ENCODE results near the gene ATXN1.
A peak's percentile ranks its signal among the peaks of the same experiment; 100 is the strongest.

The ATXN1 gene

GRCh38 chr6:16320533-16321340 is 440.5 kb downstream of the ATXN1 start:
- peak; percentile 75 for DNase-seq

GRCh38 chr6:16319813-16320532 is 441.3 kb downstream of the ATXN1 start:
- DNase-seq: peak; percentile 94

GRCh38 chr6:16318953-16319720 is 442.1 kb downstream of the ATXN1 start:
- no peak for DNase-seq

GRCh38 chr6:16318538-16318937 is 442.7 kb downstream of the ATXN1 start:
- peak; percentile 82 for DNase-seq

- DNase-seq: peak; percentile 64
Measured at GRCh38 chr6:16316741-16317251, 444.5 kb downstream of the ATXN1 start.

- DNase-seq: no peak
Measured at GRCh38 chr6:16314296-16314695, 447.0 kb downstream of the ATXN1 start.

GRCh38 chr6:16313732-16314131 is 447.5 kb downstream of the ATXN1 start:
- DNase-seq: no peak

GRCh38 chr6:16311763-16312162 is 449.5 kb downstream of the ATXN1 start:
- no peak for DNase-seq

GRCh38 chr6:16306334-16306733 is 454.9 kb downstream of the ATXN1 start:
- no peak for DNase-seq

- no peak for DNase-seq
Measured at GRCh38 chr6:16305788-16306187, 455.5 kb downstream of the ATXN1 start.

GRCh38 chr6:16305246-16305725 is 456.0 kb downstream of the ATXN1 start:
- DNase-seq: no peak

- no peak for DNase-seq
Measured at GRCh38 chr6:16302721-16303552, 458.3 kb downstream of the ATXN1 start.

GRCh38 chr6:16301511-16301910 is 459.7 kb downstream of the ATXN1 start:
- DNase-seq: no peak

- no peak for DNase-seq
Measured at GRCh38 chr6:16299861-16300260, 461.4 kb downstream of the ATXN1 start.

GRCh38 chr6:16296061-16296670 is 465.1 kb downstream of the ATXN1 start:
- DNase-seq: no peak

- DNase-seq: no peak
Measured at GRCh38 chr6:16295471-16295870, 465.8 kb downstream of the ATXN1 start.

GRCh38 chr6:16295060-16295459 is 466.2 kb downstream of the ATXN1 start:
- DNase-seq: no peak

- no peak for DNase-seq
Measured at GRCh38 chr6:16294371-16294770, 466.9 kb downstream of the ATXN1 start.

- no peak for DNase-seq
Measured at GRCh38 chr6:16292942-16293341, 468.3 kb downstream of the ATXN1 start.

- no peak for DNase-seq
Measured at GRCh38 chr6:16292432-16292831, 468.8 kb downstream of the ATXN1 start.

GRCh38 chr6:16291739-16292138 is 469.5 kb downstream of the ATXN1 start:
- no peak for DNase-seq

GRCh38 chr6:16288163-16288562 is 473.1 kb downstream of the ATXN1 start:
- DNase-seq: no peak
